Kidney glomerular epithelial cell (primary cell): Measurements from ENCODE around the gene UBR1.

Experiments
- DNase-seq: peaks from one replicate; lab custom pipeline; 2025; lab: John Stamatoyannopoulos, UW

Gene UBR1

DNA sequence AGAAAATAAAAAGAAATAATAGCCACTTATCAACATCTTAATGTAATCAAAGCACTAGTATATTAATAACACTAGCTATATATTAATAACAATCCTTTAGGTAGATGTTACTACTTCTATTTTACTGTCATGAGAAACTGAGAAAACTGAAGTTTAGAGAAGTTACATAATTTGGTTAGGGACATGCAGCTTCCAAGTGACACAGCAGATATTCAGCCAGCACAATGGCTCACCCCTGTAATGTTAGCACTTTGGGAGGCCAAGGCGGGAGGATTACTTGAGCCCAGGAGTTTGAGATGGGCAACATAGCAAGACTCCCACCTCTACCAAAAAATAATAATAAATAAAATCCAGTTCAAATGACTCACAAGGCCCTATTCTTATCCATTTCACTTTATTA is 1.9 kb upstream of the UBR1 start:
- DNase-seq: no peak

DNA sequence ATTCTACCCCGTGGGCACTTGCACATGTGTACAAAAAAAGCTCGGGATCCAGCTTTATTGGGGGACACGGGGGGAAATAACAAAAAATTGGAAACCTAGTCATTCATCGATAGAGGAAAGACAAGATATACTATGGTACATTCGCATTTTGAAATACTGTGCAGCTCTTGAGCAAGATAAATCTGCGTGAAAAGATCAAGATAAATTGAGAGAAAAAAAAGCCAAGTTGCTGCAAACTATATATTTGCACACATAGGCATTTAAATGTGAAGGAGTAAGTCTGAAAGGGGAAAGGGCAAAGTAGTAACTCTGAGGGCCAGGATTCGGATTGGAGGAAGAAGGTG is 620 bp upstream of the UBR1 start:
- DNase-seq: no peak

DNA sequence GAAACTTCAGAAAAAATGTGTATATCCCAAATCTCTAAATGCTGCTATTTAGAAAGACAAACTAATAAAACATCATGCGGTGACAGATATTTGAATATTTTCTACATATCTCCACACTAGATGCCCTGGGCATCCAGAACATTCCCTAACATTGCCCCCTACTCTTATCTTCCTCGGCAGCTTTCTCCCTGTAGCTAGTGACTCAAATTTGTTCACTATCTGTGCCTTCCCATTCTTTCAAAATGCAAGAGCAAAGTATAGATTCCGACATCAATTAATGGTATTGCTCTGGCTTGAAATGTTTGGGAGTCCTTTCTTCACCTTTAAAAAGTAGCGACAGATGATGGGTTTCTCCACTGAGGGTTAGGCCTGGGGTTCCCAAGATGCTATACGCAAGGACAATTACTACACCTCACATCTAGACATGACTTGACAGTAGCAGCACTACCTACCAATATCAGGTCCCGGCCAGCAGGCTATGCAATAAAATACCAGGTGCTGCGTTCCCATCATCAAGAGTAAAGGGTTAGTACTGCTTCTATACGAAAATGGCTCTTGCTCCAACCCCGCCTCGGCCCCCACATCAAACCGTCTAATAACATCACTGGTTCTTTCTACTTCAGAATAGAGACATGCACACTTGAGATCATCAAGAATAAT is 631 bp downstream of the UBR1 start:
- no peak for DNase-seq

DNA sequence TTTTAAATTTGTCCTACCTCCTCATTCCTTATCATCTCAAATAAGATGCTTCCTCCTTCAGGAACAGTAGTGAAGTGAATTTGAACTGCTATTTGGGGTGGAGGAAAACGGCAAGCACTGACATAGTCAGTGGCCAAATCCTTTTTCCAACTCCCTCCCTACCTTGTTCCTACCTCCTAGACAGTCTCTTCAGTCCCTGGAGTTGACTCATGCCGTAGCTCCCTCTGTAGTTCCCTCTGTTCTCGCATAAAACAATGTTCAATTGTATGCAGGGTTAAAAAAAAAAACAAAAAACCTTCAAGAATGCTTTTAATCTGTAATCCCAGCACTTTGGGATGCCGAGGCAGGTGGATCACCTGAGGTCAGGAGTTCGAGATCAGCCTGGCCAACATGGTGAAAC is 1.4 kb downstream of the UBR1 start:
- DNase-seq: no peak

DNA sequence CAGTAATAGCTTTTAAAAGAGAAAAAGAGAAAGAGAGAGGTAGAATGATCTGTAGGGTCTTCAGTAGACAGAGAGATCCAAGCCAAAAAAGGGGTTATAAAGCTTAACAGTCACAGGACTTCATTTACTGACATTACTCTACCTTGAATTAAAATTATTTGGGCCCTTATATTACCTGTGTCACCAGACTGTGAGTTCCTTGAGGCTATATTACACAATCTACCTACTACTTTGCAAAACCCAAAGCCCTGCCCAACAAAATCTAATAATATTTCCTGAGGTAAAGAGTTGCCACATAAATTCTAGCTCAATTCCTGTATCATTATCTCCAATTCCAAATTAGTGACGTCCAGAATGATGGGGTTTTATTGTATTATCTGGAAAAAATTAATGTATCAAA is 1.9 kb downstream of the UBR1 start:
- no peak for DNase-seq

DNA sequence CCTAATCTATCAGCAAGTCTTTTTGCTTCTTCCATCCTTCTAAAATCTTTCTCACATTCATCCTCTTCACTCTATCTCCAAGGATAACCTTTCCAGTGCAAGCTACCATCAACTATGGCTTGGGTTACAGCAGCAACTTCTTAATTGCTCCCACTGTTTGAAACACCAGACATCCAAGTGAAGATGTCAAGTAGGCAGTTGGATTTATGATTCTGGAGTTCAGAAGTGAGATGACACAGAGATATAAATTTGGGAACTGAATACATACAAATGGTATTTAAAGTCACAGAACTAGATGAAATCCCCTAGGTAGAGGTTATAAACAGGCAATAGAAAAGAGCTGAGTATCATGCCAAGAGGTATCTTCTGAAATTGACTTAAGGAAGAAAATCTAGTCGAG is 3.7 kb downstream of the UBR1 start:
- no peak for DNase-seq

DNA sequence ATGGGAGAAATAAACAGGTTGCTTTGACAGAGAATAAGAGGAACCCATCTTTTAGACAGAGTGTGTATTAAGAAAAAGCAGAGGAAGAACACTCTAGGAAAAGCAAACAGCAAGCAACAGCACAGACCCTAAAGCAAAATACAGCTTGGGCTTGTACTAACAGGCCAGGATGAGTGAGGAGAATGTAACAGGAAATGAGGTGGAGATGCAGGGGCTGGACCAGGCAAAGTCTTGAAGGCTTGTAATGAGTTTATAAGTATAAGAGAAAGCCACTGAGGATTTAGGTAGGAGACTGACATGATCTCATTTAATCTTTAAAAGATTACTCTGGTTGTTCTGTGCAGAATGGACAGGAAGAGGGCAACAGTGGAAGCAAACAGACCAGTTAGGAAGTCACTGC is 4.9 kb downstream of the UBR1 start:
- no peak for DNase-seq

DNA sequence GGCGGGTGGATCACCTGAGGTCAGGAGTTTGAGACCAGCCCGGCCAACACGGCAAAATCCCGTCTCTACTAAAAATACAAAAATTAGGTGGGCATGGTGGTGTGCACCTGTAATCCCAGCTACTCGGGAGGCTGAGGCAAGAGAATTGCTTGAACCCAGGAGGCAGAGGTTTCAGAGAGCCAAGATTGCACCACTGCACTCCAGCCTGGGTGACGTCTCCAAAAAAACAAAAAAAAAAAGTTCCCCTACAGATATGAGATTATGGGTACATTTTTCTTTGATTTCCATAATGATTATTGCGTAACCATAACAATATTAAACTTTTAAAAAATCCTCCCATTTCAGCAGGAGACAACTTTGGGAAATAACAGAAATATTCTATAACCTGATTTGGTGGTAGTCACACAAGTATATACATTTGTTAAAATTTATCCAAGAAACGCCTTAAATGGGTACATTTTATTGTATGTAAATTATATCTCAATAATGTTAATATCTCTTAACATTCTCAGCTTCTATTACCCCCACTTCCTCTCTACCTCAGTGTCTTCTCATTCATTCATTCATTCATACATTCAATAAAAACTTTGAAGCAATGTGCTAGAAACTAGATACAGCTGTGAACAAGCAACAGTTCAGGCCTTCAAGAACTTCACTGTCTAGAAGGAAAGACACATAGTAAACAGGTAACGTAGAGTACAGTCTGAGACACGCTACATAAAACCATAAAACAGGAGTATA is 6.6 kb downstream of the UBR1 start:
- no peak for DNase-seq

DNA sequence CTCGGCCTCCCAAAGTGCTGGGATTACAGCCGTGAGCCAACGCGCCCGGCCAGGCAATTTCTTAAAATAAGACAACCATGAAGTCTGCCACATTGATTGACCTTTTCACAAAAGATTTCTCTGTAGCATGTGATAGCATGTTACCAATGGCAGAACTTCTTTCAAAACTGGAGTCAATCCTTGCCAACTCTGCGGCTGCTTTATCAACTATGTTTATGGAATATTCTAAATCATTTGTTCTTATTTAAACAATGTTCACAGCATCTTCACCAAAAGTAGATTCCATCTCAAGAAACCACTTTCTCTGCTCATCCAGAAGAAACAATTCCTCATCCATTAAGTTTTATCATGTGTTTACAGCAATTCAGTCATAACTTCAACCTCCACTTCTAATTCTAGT is 9.4 kb downstream of the UBR1 start:
- DNase-seq: no peak

DNA sequence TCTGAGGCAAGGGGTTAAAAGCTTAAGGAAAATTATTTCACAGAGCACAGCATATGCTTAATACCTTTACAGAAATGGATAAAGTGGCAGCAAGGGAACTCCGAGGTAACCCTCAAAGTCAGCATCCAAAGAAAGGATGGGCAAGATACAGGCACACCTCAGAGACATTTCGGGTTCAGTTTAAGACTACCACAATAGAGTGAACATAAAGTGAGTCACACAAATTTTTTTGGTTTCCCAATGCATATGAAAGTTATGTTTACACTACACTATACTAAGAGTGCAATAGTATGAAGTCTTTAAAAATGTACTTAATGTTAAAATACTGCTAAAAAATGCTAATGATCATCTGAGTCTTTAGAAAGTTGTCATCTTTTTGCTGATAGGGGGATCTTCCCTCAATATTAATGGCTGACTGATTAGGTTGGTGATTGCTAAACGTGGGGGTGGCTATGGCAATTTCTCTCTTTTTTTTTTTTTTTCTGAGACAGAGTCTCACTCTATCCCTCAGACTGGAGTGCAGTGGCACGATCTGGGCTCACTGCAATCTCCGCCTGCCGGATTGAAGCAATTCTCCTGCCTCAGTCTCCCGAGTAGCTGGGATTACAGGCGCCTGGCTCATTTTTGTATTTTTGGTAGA is 10.0 kb downstream of the UBR1 start:
- DNase-seq: no peak

DNA sequence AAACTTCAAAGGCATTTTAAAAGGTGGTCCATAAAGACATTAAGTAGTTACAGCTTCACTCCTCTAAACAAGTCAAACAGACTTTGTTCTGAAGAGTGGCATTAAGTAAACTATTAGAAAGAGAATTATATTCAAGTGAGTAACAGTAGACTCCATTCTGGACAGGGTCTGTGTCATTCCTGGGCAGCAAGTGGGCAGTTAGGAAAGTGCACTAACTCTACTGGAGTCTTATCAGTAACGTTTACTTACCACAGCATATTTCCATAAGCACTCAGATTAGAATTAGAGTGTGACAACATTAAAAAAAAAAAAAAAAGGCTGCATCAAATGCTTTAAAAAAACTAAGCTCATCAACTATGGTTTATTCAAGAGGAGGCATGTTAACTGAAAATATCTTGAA is 10.6 kb downstream of the UBR1 start:
- DNase-seq: no peak

DNA sequence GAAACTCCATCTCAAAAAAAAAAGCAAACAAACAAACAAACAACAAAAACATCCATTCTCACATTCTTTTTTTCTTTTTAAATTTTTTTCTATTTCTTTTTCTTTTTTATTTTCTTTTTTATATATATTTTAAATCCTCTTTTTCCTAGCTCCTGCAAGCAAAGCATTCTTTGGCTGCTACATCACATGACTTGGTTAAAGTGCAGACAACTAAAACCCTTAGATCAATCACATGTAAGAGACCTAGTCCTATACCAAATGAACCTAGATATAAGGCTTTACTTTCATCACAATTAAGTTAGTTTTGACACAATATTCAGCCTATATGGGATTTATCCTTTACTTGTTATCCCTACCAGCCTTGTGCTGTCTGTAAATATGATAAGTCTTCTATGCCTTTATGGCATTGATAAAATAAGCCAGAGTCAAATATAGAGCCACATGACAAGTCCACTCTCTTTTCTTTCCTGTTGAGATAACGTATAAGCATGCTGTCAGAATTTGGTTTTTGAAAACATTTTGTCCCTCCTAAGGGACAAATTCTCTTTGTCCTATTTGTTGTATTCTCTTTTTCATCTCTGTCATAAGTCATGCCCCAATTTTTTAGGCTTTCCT is 11.3 kb downstream of the UBR1 start:
- no peak for DNase-seq

DNA sequence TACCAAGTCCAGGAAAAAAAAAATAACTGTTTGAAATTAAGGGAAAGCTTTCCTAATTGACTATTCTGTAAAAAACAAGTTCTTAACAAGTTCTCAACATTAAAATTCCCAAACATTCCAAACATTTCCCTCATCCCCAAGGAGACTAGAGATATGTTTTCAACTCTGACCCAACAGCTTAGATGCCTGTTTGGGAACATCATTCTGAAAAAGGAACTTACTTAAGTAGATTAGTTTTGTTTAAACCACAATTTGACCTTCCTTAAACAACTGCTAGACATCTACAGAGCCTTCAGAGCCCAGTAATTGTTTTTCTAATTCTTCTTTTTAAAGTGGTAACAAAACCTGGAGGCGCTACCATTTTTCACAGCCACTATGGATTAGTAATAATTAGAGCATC is 12.8 kb downstream of the UBR1 start:
- DNase-seq: no peak

DNA sequence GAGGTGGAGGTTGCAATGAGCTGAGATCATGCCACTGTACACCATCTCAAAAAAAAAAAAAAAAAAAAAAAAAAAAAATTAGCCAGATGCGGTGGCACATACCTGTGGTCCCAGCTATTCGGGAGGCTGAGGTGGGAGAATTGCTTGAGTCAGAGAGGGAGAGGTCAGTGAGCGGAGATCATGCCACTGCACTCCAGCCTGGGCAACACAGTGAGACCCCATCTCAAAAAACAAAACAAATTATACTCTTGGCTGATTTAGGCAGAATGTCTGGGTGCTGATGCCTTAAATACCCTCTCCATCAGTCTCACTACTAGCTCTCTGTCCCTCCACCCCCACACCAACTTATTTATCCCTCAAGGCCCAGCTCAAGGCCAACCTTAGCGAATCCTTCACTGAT is 14.0 kb downstream of the UBR1 start:
- no peak for DNase-seq

DNA sequence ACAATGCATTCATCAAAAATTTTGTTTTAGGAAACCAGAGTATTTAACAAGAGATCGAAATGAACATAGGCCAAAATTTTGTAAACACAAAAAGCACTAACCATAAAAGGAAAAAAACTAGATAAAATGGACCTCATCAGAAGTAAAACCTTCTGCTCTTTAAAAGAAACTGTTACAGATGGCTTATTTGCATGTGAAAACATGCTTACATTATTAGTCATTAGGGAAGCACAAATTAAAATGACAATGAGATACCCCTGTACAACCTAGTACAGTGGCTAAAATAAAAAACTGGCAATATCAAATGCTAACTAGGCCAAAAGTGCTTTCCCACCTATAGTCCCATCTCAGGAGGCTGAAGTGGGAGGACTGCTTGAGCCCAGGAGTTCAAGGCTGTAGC is 19.3 kb downstream of the UBR1 start:
- peak; percentile 11 for DNase-seq

DNA sequence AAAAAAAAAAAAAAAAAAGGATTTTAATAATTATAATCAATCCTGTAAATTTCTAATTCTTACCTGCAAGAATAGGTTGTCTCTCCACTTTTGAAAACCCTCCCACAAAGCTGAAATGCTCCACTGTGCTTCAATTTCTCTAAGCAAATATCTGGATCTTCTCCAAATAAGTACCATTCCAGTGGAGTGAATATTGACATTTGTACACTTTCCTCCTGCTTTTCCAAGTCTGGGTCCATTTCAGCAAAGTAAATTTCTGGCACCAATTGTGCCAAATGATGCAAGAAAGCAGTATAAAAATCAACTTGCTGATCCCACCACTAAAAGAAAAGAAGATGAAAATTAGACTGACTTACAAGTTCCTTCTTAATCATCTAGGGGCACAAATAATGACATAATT is 19.9 kb downstream of the UBR1 start:
- no peak for DNase-seq

DNA sequence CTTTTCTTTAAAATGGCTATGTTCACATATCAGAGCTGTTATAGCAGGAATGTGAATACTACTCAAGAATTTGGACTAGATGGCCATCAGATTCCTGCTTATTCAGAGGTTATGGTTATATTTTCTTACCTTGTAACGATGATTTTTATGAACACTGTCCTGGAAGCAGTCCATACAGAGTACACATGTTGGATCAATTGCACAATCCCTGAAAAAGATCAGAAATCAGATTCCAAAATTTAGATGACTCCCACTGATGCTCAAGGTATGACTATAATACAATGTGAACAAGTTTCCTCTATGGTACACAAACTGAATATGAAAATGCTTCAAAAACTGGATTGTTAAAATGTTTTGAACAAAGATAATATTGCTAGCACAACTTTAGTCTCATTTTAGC is 23.3 kb downstream of the UBR1 start:
- DNase-seq: no peak

DNA sequence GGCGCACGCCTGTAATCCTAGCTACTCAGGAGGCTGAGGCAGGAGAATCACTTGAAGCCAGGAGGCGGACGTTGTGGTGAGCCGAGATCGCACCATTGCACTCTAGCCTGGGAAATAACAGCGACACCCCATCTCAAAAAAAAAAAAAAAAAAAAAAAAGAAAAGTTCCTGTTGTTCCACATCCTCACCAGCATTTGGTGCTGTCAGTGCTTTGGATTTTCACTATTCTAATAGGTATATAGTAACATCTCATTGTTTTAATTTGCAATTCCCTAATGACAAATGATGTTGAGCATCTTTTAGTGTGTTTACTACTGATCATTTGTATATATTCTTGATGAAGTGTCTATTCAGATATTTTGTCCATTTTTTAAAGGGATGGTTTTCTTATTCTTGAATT is 24.6 kb downstream of the UBR1 start:
- DNase-seq: no peak

DNA sequence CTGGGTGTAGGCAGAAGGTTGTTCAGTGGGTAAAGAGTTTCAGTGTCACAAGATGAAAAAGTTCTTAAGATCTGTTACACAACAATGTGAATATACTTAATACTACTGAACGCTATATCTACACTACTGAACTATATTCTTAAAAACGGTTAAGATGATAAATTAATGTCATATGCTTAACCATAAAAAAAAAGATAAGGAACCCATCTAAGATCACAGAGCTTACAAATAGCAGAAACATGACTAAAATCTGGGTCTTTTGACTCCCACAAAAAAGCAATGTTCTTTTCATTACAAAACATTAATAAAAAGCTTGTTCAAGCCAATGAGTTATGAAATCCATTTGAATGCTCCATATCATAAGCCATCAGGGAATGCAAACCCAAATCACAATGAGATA is 34.4 kb downstream of the UBR1 start:
- no peak for DNase-seq

DNA sequence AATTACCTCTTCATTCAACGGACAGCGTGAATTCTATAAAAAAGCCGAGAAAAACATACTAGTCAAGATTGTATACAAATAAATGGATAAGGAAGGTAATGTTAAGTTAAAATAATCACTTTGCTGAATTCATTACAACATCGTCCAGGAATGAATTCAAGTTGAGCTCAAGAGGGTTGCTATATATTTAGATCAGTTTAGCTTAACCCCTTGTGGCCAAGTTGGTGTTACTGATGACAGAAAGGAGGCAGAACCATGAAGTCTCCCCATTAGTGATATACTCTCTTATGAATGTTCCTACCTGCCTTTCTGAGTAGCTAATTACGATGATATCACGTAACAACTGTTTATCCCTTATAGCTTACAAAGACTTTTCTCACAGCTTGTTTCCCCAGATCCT is 34.9 kb downstream of the UBR1 start:
- no peak for DNase-seq

DNA sequence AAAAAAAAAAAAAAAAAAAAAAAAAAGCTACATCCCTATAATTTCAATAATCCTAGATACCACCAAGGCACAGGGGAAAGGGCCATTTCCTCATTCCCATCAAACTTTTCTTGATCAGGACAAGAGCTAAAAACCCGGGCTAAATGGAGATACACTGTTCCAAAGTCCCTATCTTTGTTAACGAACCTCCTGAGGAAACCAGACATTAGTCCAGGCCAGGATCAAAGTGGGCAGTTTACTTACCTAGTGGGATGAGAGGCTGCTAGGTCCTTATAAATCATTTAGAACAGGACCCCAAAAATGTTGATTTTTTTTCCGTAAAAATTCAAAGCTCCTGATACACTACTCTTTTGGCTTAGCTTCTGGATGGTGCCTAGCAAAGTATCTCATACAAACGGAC is 35.6 kb downstream of the UBR1 start:
- DNase-seq: no peak

DNA sequence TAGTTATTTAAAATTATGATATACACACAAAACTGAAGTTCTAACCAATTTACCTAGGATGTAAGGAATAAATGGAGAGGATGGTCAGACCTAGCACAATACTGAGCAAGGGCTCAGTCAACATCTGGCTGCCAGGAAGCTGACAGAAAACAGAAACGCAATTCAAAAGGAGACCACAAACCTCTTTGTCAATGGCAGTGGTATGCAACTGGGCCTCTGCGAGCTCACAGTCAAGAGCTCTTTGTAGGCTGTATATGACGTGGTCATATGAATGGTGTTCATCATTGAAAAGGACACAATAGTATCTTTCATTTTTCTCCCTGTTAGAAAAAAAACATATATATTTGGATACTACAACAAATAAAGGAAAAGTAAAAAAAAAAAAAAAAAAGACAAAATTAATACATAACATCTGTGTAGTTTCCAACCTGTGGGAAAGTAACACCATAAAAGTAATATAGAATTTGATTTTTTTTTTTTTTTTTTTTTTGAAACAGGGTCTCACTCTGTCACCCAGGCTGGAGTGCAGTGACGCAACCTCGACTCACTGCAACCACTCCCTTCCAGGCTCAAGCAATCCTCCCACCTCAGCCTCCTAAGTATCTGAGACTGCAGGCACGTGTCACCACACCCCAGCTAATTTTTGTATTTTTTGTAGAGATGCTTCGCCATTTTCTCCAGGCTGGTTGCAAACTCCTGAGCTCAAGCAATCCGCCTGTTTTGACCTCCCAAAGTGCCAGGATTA is 37.9 kb downstream of the UBR1 start:
- DNase-seq: no peak

DNA sequence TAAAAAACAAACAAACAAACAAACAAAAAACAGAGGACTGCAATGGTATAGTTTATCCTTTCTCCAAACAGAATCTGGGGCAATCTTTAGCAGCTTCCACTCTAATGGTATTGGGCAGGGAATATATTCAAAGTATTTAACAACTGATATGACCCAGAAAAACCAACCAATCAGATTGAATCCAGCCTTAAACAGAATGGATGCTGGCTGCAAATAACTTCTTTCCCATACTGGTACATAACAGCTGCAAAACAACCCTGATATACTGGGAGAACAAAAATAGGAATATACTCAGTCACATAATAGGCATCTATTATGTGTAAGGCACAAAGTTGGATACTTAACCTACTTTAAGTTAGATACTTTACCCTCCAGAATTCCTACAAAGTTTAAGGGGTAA is 49.1 kb downstream of the UBR1 start:
- DNase-seq: no peak
